Spleen (tissue), 11 donors: Measurements from ENCODE around the gene FYB1. TPM values are rescaled to one million over a fixed set of nuclear protein-coding genes. Genes with fewer than 3 reads are reported as not detected.

ENCODE experiments used
- DNase-seq: peaks from one replicate; pipeline ENCODE4 v3.0.0-alpha.2; 2020
- H3K27ac ChIP-seq, 8 donors: fragments of 200-600 bp; sonication (generic) in 7 of 8; 1 replicate in 4 of 8; 2 replicates in 4 of 8; pipeline versions ENCODE4 v1.5.0 to v1.8.0; 2016 to 2021; ENCODE audit warnings: inconsistent platforms in 4 of 8, mild to moderate bottlenecking in 4 of 8, moderate library complexity in 1 of 8
- H3K27me3 ChIP-seq, 7 donors: fragments of 200-600 bp; sonication (generic) in 6 of 7; replicated peaks in 1 of 7; 1 replicate in 4 of 7; 2 replicates in 3 of 7; pipeline versions ENCODE4 v1.5.0 to v1.8.0; 2016 to 2021; ENCODE audit warnings: inconsistent platforms in 3 of 7, mild to moderate bottlenecking in 1 of 7
- H3K36me3 ChIP-seq, 6 donors: fragments of 200-600 bp; sonication (generic) in 5 of 6; 1 replicate in 4 of 6; 2 replicates in 2 of 6; pipeline versions ENCODE4 v1.5.0 to v1.8.0; 2016 to 2021; ENCODE audit warnings: inconsistent platforms in 2 of 6
- H3K4me1 ChIP-seq, 6 donors: fragments of 200-600 bp; sonication (generic) in 5 of 6; 1 replicate in 3 of 6; 2 replicates in 3 of 6; pipeline versions ENCODE4 v1.5.0 to v1.8.0; 2016 to 2021; ENCODE audit warnings: inconsistent platforms in 3 of 6
- H3K4me3 ChIP-seq, 8 donors: fragments of 200-600 bp; sonication (generic) in 7 of 8; 1 replicate in 4 of 8; 2 replicates in 4 of 8; pipeline versions ENCODE4 v1.5.0 to v1.8.0; 2016 to 2021; ENCODE audit warnings: inconsistent platforms in 4 of 8, mild to moderate bottlenecking in 4 of 8, moderate library complexity in 2 of 8
- H3K9me3 ChIP-seq, 8 donors: fragments of 200-600 bp; sonication (generic) in 7 of 8; 1 replicate in 4 of 8; 2 replicates in 4 of 8; pipeline versions ENCODE4 v1.5.0 to v1.8.0; 2016 to 2021; ENCODE audit warnings: inconsistent platforms in 4 of 8
- CTCF ChIP-seq, 11 experiments: fragments of 200-600 bp in 7 of 11; fragments of 450-650 bp in 4 of 11; sonication (generic) in 4 of 11; IDR thresholded peaks in 8 of 11; conservative IDR thresholded peaks in 3 of 11; 1 replicate in 7 of 11; 2 replicates in 4 of 11; pipeline versions ENCODE4 v1.4.0 to v1.8.0; 2016 to 2021; ENCODE audit warnings: antibody characterized with exemption in 11 of 11, inconsistent platforms in 4 of 11, mild to moderate bottlenecking in 1 of 11
- POLR2A ChIP-seq, 3 donors: fragments of 450-650 bp; IDR thresholded peaks; one replicate each; pipeline ENCODE4 v1.5.1; 2017; ENCODE audit warnings: antibody characterized with exemption in 3 of 3, mild to moderate bottlenecking in 1 of 3
- POLR2AphosphoS5 ChIP-seq, 3 donors: sonication (generic); formaldehyde crosslinking; IDR thresholded peaks; one replicate each; pipeline ENCODE4 v1.5.1; 2017; ENCODE audit warnings: antibody characterized with exemption in 3 of 3
- WGBS, 5 donors: extraction: QIAGEN DNeasy Blood & Tissue Kit in 3 of 5; methylation state at CpG; one replicate each; pipeline versions ENCODE4 v1.1.5 to v1.1.7; 2013 to 2018; 5-methylcytosine and 5-hydroxymethylcytosine counted together
- intact Hi-C: fragments of 100-400 bp; cut with DNase I; formaldehyde crosslinking; loops from one replicate; pipeline ENCODE4 v1.15.0; 2023; ENCODE audit warnings: low total_unique reads
- polyA plus RNA-seq, 3 donors: library from polyadenylated mRNA; stranded (reverse); fragments of 200-250 nt; gene quantifications; one replicate each; pipeline ENCODE4 v1.2.1, GENCODE V29; 2013
- total RNA-seq, 7 donors: library from RNA; depleted of rRNA in 3 of 7; stranded (reverse); fragments of >200 nt in 3 of 7; fragmentation: NEBNext Ultra II Directional in 4 of 7; extraction: Animal tissue kit (Norgen Biotek cat#: 25700) in 4 of 7; gene quantifications; one replicate each; pipeline versions ENCODE4 v1.1.0 to v1.2.1, GENCODE V29; 2016 to 2021
- donor health status: healthy with polysubstance abuse.
- donor health status: DM: no; HTN: no; CAD: no; lungs with moderate emphysema.
- donor health status: DM: no; HTN: no; CAD: no.
- donor health status: Bipolar disorder and iron deficiency.
- donor health status: healthy.
- donor health status: DM: no; HTN: no; CAD: no.
- donor health status: DM: yes; HTN: yes; CAD: no.

Gene FYB1
- total and polyA plus RNA-seq, 10 donors: 21.0 to 287 (median 200) TPM

GRCh38 chr5:39169081-39169480 is 50.3 kb downstream of the FYB1 start:
- no peak overlapping the region for H3K27ac ChIP-seq
- intact Hi-C loops: no loop called here
- no peak for DNase-seq
- 88 to 97% (median 90%) methylated on average over 4 of the region's 4 CpGs for WGBS, 5 donors
- peaks cover 0 to 22% (median 0%) of the 10 kb centered on the region in 6 donors for H3K36me3 ChIP-seq
- peaks cover 0 to 82% (median 20%) of the 10 kb centered on the region in 6 donors for H3K4me1 ChIP-seq
- no peaks in the 10 kb centered on the region for H3K27me3 ChIP-seq
- peaks cover 0 to 10% (median 0%) of the 10 kb centered on the region in 8 donors for H3K9me3 ChIP-seq
- TF ChIP-seq POLR2A (IDR thresholded peaks at IDR 0.05) (no peak), CTCF (IDR thresholded peaks at IDR 0.05 in 8 of 11, conservative IDR thresholded peaks at IDR 0.05 in 3 of 11) (no peak), POLR2AphosphoS5 (IDR thresholded peaks at IDR 0.05) (no peak)
- H3K4me3 ChIP-seq: no peak overlapping the region

- no peak overlapping the region for H3K4me3 ChIP-seq
- no peaks in the 10 kb centered on the region for H3K27me3 ChIP-seq
- peaks cover 0 to 88% (median 22%) of the 10 kb centered on the region in 6 donors for H3K4me1 ChIP-seq
- DNase-seq: no peak
- H3K27ac ChIP-seq: peak overlapping the region in 2 of 8 donors; percentile 31 to 44
- H3K36me3 ChIP-seq: peaks cover 0 to 22% (median 0%) of the 10 kb centered on the region in 6 donors
- 79 to 93% (median 84%) methylated on average over 2 of the region's 2 CpGs for WGBS, 5 donors
- H3K9me3 ChIP-seq: peaks cover 0 to 6% (median 0%) of the 10 kb centered on the region in 8 donors
- TF ChIP-seq CTCF (IDR thresholded peaks at IDR 0.05 in 8 of 11, conservative IDR thresholded peaks at IDR 0.05 in 3 of 11) (no peak), POLR2AphosphoS5 (IDR thresholded peaks at IDR 0.05) (no peak), POLR2A (IDR thresholded peaks at IDR 0.05) (no peak)
- intact Hi-C loops: no loop called here
Measured at GRCh38 chr5:39167972-39168342, 51.4 kb downstream of the FYB1 start.

GRCh38 chr5:39167141-39167971 is 52.0 kb downstream of the FYB1 start:
- Histone ChIP-seq H3K9me3 (no peaks in the 10 kb centered on the region), H3K27ac (peak overlapping the region in 4 of 8 donors; percentile 16 to 44 (median 29)), H3K36me3 (peaks cover 0 to 23% (median 0%) of the 10 kb centered on the region in 6 donors), H3K27me3 (no peaks in the 10 kb centered on the region), H3K4me3 (no peak overlapping the region), H3K4me1 (peaks cover 0 to 92% (median 22%) of the 10 kb centered on the region in 6 donors)
- DNase-seq: no peak
- intact Hi-C loops: no loop called here
- 76 to 81% (median 77%) methylated on average over 5 of the region's 5 CpGs for WGBS, 5 donors
- TF ChIP-seq CTCF (IDR thresholded peaks at IDR 0.05 in 8 of 11, conservative IDR thresholded peaks at IDR 0.05 in 3 of 11): no peak
- no peak for TF ChIP-seq POLR2A (IDR thresholded peaks at IDR 0.05)
- TF ChIP-seq POLR2AphosphoS5 (IDR thresholded peaks at IDR 0.05): no peak
